Nephron (organoid): ENCODE data around the gene MX2.

ENCODE experiments used
- H3K27ac Mint-ChIP-seq, 3 experiments: 2 replicates each; pipeline ENCODE4 v1.8.0; 2020; ENCODE audit warnings: mixed read lengths in 3 of 3, mild to moderate bottlenecking in 2 of 3, moderate library complexity in 1 of 3
- H3K27me3 Mint-ChIP-seq: 2 replicates; pipeline ENCODE4 v1.8.0; 2021; ENCODE audit warnings: low read depth, mild to moderate bottlenecking, moderate library complexity, mixed read lengths
- H3K36me3 Mint-ChIP-seq: 2 replicates; pipeline ENCODE4 v1.8.0; 2020; ENCODE audit warnings: low read depth, mixed read lengths
- H3K4me1 Mint-ChIP-seq: 2 replicates; pipeline ENCODE4 v1.8.0; 2020; ENCODE audit warnings: mixed read lengths
- H3K4me3 Mint-ChIP-seq, 3 experiments: 2 replicates each; pipeline ENCODE4 v1.8.0; 2020; ENCODE audit warnings: mild to moderate bottlenecking in 3 of 3, mixed read lengths in 3 of 3, moderate library complexity in 2 of 3
- H3K9me3 Mint-ChIP-seq: 2 replicates; pipeline ENCODE4 v1.8.0; 2020; ENCODE audit warnings: mixed read lengths
- CTCF ChIP-seq, 3 experiments: fragments of 200-600 bp; sonication (generic); IDR thresholded peaks; one replicate each; pipeline ENCODE4 v1.5.0; 2021; ENCODE audit warnings: antibody characterized with exemption in 3 of 3; ENCODE audit not compliant: unreplicated experiment in 3 of 3

The MX2 gene

GRCh38 chr21:41402231-41402630 is 40.4 kb downstream of the MX2 start:
- Mint-ChIP-seq H3K4me1 (no peaks in the 10 kb centered on the region), H3K27ac (no peak overlapping the region), H3K9me3 (no peaks in the 10 kb centered on the region), H3K27me3 (no peaks in the 10 kb centered on the region), H3K36me3 (no peaks in the 10 kb centered on the region), H3K4me3 (no peak overlapping the region)
- no peak for TF ChIP-seq CTCF (IDR thresholded peaks at IDR 0.05; ENCODE audit: unreplicated experiment in 3 of 3)

DNA sequence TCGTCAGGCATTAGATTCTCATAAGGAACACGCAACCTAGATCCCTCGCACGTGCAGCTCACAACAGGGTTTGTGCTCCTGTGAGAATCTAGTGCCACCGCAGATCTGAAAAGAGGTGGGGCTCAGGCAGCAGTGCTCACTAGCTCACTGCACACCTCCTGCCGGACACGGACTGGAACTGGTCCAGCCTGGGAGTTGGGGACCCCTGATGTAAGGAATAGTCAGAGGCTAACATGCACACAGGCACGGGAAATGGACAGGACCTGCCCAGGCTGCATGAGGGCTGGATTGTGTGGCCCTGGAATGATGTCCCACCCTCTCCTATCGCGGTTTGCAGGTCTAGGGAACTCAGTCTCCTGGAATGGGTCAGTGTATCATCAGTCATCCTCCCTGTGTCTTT is 41.0 kb downstream of the MX2 start:
- H3K4me3 Mint-ChIP-seq: no peak overlapping the region
- no peaks in the 10 kb centered on the region for H3K9me3 Mint-ChIP-seq
- H3K27ac Mint-ChIP-seq: no peak overlapping the region
- no peaks in the 10 kb centered on the region for H3K4me1 Mint-ChIP-seq
- TF ChIP-seq CTCF (IDR thresholded peaks at IDR 0.05; ENCODE audit: unreplicated experiment in 3 of 3): no peak
- H3K36me3 Mint-ChIP-seq: no peaks in the 10 kb centered on the region
- H3K27me3 Mint-ChIP-seq: no peaks in the 10 kb centered on the region

GRCh38 chr21:41403331-41403730 is 41.5 kb downstream of the MX2 start:
- H3K36me3 Mint-ChIP-seq: no peaks in the 10 kb centered on the region
- peaks cover 5% of the 10 kb centered on the region for H3K27me3 Mint-ChIP-seq
- H3K4me3 Mint-ChIP-seq: no peak overlapping the region
- no peaks in the 10 kb centered on the region for H3K9me3 Mint-ChIP-seq
- no peaks in the 10 kb centered on the region for H3K4me1 Mint-ChIP-seq
- no peak for TF ChIP-seq CTCF (IDR thresholded peaks at IDR 0.05; ENCODE audit: unreplicated experiment in 3 of 3)
- H3K27ac Mint-ChIP-seq: no peak overlapping the region

DNA sequence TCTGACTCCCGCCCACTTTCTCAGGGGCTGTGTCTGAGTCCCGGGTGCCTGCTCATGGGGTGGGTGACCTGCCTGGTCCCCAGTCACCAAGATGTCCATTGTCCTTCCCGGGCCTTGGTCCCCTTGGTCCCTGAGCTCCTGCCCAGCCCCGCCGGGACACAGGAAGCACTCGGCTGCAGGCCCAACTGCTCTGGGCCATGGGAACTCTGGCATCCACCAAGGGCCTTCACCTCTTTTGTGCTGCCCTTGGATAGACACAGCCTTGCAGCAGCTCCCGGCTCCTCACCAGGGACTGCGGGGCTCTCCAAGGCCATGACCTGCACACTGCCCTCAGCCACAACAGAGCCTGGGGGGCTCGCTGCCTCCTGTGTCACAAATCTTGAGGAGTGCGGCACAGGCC is 42.1 kb downstream of the MX2 start:
- H3K27me3 Mint-ChIP-seq: peaks cover 9% of the 10 kb centered on the region
- no peaks in the 10 kb centered on the region for H3K9me3 Mint-ChIP-seq
- H3K27ac Mint-ChIP-seq: no peak overlapping the region

DNA sequence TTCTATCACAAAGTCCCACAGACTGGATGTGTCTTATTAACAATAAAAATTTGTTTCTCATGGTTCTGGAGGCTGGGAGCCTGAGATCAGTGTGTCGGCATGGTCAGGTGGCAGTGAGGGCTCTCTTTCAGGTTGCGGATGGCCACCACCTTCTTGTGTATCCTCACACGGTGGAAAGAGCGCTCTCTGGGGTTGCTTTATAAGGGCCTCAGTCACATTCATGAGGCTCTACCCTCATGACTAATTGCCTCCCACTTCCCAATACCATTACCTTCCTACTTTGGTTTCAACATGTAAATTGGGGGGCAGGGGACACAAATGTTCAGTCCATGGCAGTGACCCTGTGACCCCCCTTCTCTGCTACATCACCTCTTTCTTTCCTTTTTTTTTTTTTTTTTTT is 43.5 kb downstream of the MX2 start:
- Mint-ChIP-seq H3K4me3 (no peak overlapping the region), H3K9me3 (no peaks in the 10 kb centered on the region), H3K36me3 (no peaks in the 10 kb centered on the region), H3K27ac (no peak overlapping the region), H3K4me1 (peaks cover under 1% of the 10 kb centered on the region), H3K27me3 (peaks cover 13% of the 10 kb centered on the region)
- TF ChIP-seq CTCF (IDR thresholded peaks at IDR 0.05; ENCODE audit: unreplicated experiment in 3 of 3): no peak

More for the DNA sequence above, 42.1 kb downstream of the MX2 start:
- TF ChIP-seq CTCF (IDR thresholded peaks at IDR 0.05; ENCODE audit: unreplicated experiment in 3 of 3): no peak
- no peaks in the 10 kb centered on the region for H3K36me3 Mint-ChIP-seq
- no peaks in the 10 kb centered on the region for H3K4me1 Mint-ChIP-seq
- no peak overlapping the region for H3K4me3 Mint-ChIP-seq

GRCh38 chr21:41406340-41406739 is 44.5 kb downstream of the MX2 start:
- peaks cover 7% of the 10 kb centered on the region for H3K4me1 Mint-ChIP-seq
- H3K4me3 Mint-ChIP-seq: no peak overlapping the region
- no peak for TF ChIP-seq CTCF (IDR thresholded peaks at IDR 0.05; ENCODE audit: unreplicated experiment in 3 of 3)
- no peaks in the 10 kb centered on the region for H3K36me3 Mint-ChIP-seq
- peaks cover 14% of the 10 kb centered on the region for H3K27me3 Mint-ChIP-seq
- peaks cover 2% of the 10 kb centered on the region for H3K9me3 Mint-ChIP-seq
- H3K27ac Mint-ChIP-seq: no peak overlapping the region
